HEK293T (cell line): ENCODE data around the gene AGTPBP1.

Experiments
- CTCF ChIA-PET: fragments of 350-600 bp; formaldehyde crosslinking; extraction: SDS; loops from one replicate; lab custom pipeline; 2021; ENCODE audit warnings: antibody characterized with exemption, inconsistent platforms; lab: Yijun Ruan, JAX
- POLR2A ChIA-PET: fragments of 350-600 bp; formaldehyde crosslinking; extraction: SDS; loops from one replicate; lab custom pipeline; 2020; ENCODE audit warnings: antibody characterized with exemption, inconsistent platforms; lab: Yijun Ruan, JAX
- DNase-seq: peaks from one replicate; pipeline ENCODE4 v3.0.0; 2012; ENCODE audit warnings: mixed read lengths; ENCODE audit errors: extremely low spot score
- ARNT ChIP-seq: fragments of 450-650 bp; IDR thresholded peaks from 2 replicates; pipeline ENCODE4 v1.6.1; 2017; ENCODE audit warnings: mild to moderate bottlenecking
- BHLHE40 ChIP-seq: fragments of 450-650 bp; IDR thresholded peaks from 2 replicates; pipeline ENCODE4 v1.6.1; 2016; ENCODE audit warnings: mild to moderate bottlenecking, moderate library complexity, borderline replicate concordance
- CTBP1 ChIP-seq: fragments of 450-650 bp; IDR thresholded peaks from 2 replicates; pipeline ENCODE4 v1.6.1; 2016; ENCODE audit warnings: borderline replicate concordance
- ELF4 ChIP-seq: fragments of 450-650 bp; IDR thresholded peaks from 2 replicates; pipeline ENCODE4 v1.6.1; 2017; ENCODE audit warnings: antibody characterized with exemption
- FOXA1 ChIP-seq: fragments of 450-650 bp; IDR thresholded peaks from 2 replicates; pipeline ENCODE4 v1.6.1; 2016; ENCODE audit warnings: mild to moderate bottlenecking
- FOXK2 ChIP-seq: fragments of 450-650 bp; IDR thresholded peaks from 2 replicates; pipeline ENCODE4 v1.6.1; 2016; ENCODE audit warnings: mild to moderate bottlenecking
- FOXM1 ChIP-seq: fragments of 450-650 bp; IDR thresholded peaks from 2 replicates; pipeline ENCODE4 v1.6.1; 2017; ENCODE audit warnings: mild to moderate bottlenecking, borderline replicate concordance
- HDGF ChIP-seq: fragments of 450-650 bp; IDR thresholded peaks from 2 replicates; pipeline ENCODE4 v1.6.1; 2017; ENCODE audit warnings: antibody characterized with exemption, borderline replicate concordance
- L3MBTL2 ChIP-seq: fragments of 450-650 bp; conservative IDR thresholded peaks from 2 replicates; pipeline ENCODE4 v1.6.1; 2016; ENCODE audit warnings: mild to moderate bottlenecking
- LEF1 ChIP-seq: fragments of 450-650 bp; IDR thresholded peaks from 2 replicates; pipeline ENCODE4 v1.6.1; 2017; ENCODE audit warnings: mild to moderate bottlenecking, borderline replicate concordance
- NFRKB ChIP-seq: fragments of 450-650 bp; IDR thresholded peaks from 2 replicates; pipeline ENCODE4 v1.6.1; 2016; ENCODE audit warnings: mild to moderate bottlenecking, moderate library complexity
- PKNOX1 ChIP-seq: fragments of 450-650 bp; IDR thresholded peaks from 2 replicates; pipeline ENCODE4 v1.6.1; 2016
- SP1 ChIP-seq: fragments of 450-650 bp; IDR thresholded peaks from 2 replicates; pipeline ENCODE4 v1.6.1; 2017
- SUZ12 ChIP-seq: fragments of 450-650 bp; IDR thresholded peaks from 2 replicates; pipeline ENCODE4 v1.6.1; 2016; ENCODE audit warnings: mild to moderate bottlenecking
- TARDBP ChIP-seq: fragments of 450-650 bp; IDR thresholded peaks from 2 replicates; pipeline ENCODE4 v1.6.1; 2016
- ZNF384 ChIP-seq: fragments of 450-650 bp; IDR thresholded peaks from 2 replicates; pipeline ENCODE4 v1.6.1; 2016

AGTPBP1 gene

DNA sequence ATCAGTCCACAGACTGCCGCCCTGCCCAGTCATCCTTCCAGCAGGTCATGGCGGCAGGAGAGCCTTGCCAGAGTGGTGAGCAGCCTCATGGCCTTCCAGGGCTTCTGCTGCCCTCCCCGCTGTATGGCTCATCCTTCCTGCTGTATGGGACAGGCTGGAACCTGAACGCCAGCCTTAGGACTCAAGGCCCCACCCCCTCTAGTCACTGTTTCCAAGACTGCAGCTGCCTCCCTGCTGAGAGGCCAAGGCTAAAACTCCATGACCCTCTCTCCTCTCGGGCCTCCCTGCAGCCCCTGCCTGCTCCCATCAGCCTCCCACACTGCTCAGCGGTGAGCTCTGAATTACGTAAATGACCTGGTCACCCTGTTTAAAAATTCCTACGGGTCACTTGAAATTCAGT is 227.5 kb downstream of the AGTPBP1 start:
- DNase-seq = no peak
- ChIA-PET CTCF (interaction anchor here (0.6 kb wide), 1 partner anchor 44 kb away, joined by 3 read pairs; no protein-coding TSS in a partner anchor), POLR2A (no interaction called here)
- TF ChIP-seq SP1 (no peak), ARNT (no peak), FOXA1 (no peak), CTBP1 (no peak), TARDBP (no peak), FOXM1 (no peak), PKNOX1 (no peak), ZNF384 (no peak), BHLHE40 (no peak), L3MBTL2 (no peak), HDGF (no peak), LEF1 (no peak), ELF4 (no peak), SUZ12 (no peak), FOXK2 (no peak), NFRKB (no peak)

- DNase-seq = no peak
- CTCF ChIA-PET = no interaction called here
- no peak for TF ChIP-seq SUZ12
- no peak for TF ChIP-seq BHLHE40
- TF ChIP-seq FOXK2 = no peak
- TF ChIP-seq SP1 = no peak
- TF ChIP-seq FOXM1 = no peak
- TF ChIP-seq NFRKB = no peak
- no peak for TF ChIP-seq ELF4
- TF ChIP-seq HDGF = no peak
- TF ChIP-seq PKNOX1 = no peak
- no peak for TF ChIP-seq TARDBP
- no peak for TF ChIP-seq FOXA1
- TF ChIP-seq L3MBTL2 = no peak
- TF ChIP-seq CTBP1 = no peak
- TF ChIP-seq ARNT = no peak
- no peak for TF ChIP-seq LEF1
- no peak for TF ChIP-seq ZNF384
- POLR2A ChIA-PET = no interaction called here
Measured at GRCh38 chr9:85511746-85512145, 230.0 kb downstream of the AGTPBP1 start.

DNA sequence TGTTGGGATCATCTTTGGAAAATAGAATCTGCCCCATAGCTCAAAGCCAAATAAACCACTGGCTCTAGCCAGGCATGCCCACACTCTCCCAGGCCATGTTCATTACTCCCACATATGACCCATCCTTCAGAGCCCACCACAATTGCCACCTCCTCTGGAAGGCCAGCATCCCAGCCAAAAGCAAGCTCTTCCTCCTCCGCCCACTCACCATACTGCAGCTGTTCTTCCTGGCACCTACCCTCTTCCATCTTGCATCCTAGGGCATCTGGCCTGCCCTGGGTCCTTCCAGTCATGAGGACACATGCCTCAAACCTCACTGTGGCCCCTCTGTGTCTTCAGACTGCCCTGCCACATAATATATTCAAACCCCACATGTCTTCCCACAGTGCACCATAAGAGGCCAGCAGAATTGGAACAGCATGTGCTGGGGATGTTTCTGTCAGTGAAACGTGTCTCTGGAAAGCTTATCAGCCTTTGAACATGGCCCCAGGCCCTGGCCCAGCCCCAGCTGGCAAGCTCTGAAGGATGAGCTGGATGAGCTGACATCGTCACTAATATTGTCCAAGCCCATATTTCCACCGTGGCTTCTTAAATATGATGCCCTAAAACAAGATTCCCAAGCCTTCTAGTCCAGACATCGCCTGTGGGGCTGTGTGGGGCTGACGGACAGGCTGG is 230.8 kb downstream of the AGTPBP1 start:
- no peak for TF ChIP-seq FOXA1
- no peak for TF ChIP-seq L3MBTL2
- TF ChIP-seq ELF4 = no peak
- TF ChIP-seq SP1 = no peak
- no peak for TF ChIP-seq ZNF384
- ChIA-PET POLR2A (no interaction called here), CTCF (no interaction called here)
- no peak for DNase-seq

- no peak for DNase-seq
- POLR2A ChIA-PET = no interaction called here
- CTCF ChIA-PET = no interaction called here
- TF ChIP-seq ZNF384 = no peak
- TF ChIP-seq NFRKB = no peak
- TF ChIP-seq FOXM1 = no peak
- no peak for TF ChIP-seq SP1
- TF ChIP-seq L3MBTL2 = no peak
Measured at GRCh38 chr9:85508616-85509015, 233.1 kb downstream of the AGTPBP1 start.

- ChIA-PET POLR2A (no interaction called here), CTCF (no interaction called here)
- TF ChIP-seq FOXK2 (no peak), CTBP1 (no peak)
- no peak for DNase-seq
Measured at GRCh38 chr9:85505612-85506011, 236.1 kb downstream of the AGTPBP1 start.

GRCh38 chr9:85502815-85503655 is 238.7 kb downstream of the AGTPBP1 start:
- DNase-seq = no peak

More at GRCh38 chr9:85502815-85503655, 238.7 kb downstream of the AGTPBP1 start:
- ChIA-PET POLR2A (no interaction called here), CTCF (no interaction called here)
- TF ChIP-seq L3MBTL2 (no peak), SP1 (no peak), BHLHE40 (no peak), PKNOX1 (no peak), FOXA1 (no peak), ZNF384 (no peak), FOXK2 (no peak), ARNT (no peak), HDGF (no peak)
